ENCODE measurements around the gene MYO3A. TPM values are rescaled to one million over a fixed set of nuclear protein-coding genes. Genes with fewer than 3 reads are reported as not detected.

MYO3A gene
- total RNA-seq, 1 experiment from 2014 or later = not detected

DNA sequence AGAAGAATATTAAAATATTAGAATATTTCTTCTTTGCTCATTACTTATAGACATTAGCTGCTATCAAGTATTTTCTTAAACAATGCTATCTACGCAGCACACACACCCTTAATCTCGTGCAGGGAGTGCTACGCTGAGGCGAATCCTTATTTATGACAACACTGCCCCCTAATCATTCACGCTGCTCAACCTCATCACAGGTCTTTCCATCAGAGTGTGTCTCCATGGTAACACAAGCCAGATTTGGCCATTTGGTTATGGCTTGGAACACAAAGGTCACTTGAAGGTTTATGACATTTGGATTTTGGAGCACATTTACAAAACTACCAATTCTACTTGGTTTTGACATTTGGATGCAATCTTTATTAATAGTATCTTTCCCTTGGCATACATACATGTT is 45.4 kb upstream of the MYO3A start:
- H3K4me2 ChIP-seq (ENCODE audit: low read length) = no peak overlapping the region
- RAD21 ChIA-PET (ENCODE audit: low non-redundant PET in 1 of 2, low total read pairs in 2 of 2, uncharacterized antibody in 2 of 2, unreplicated experiment in 2 of 2) = no interaction called here
- TF ChIP-seq SP1 (IDR thresholded peaks at IDR 0.05; ENCODE audit: low read depth) (no peak), SRF (IDR thresholded peaks at IDR 0.05; ENCODE audit: low read depth) (no peak), FOSL1 (IDR thresholded peaks at IDR 0.05; ENCODE audit: low read depth) (no peak), YY1 (IDR thresholded peaks at IDR 0.05; ENCODE audit: extremely low read depth, insufficient replicate concordance, low read depth, low read length) (no peak)
- H2AFZ ChIP-seq (ENCODE audit: low read depth, low read length, poor library complexity, severe bottlenecking) = no peak overlapping the region
- no peaks in the 10 kb centered on the region for H3K9me3 ChIP-seq (ENCODE audit: control insufficient read depth in 1 of 2, insufficient read depth in 1 of 2, low read depth in 1 of 2, low read length in 2 of 2)
- intact Hi-C loops (cut with micrococcal nuclease) = no loop called here
- H3K9ac ChIP-seq (ENCODE audit: low read length) = no peak overlapping the region
- POLR2A ChIA-PET = no interaction called here
- DNase-seq (ENCODE audit: low read depth, low spot score) (no peak), ATAC-seq (no peak)
- no peak overlapping the region for H3K27ac ChIP-seq (ENCODE audit: low read depth, low read length)
- no TSS peak for BruUV-seq (replicated peaks)
- H4K20me1 ChIP-seq (ENCODE audit: insufficient read depth) = no peaks in the 10 kb centered on the region
- H3K79me2 ChIP-seq (ENCODE audit: insufficient read depth, low read length) = no peaks in the 10 kb centered on the region
- no peaks in the 10 kb centered on the region for H3K4me1 ChIP-seq (ENCODE audit: control insufficient read depth in 1 of 2, insufficient read depth in 2 of 2, low read length in 2 of 2)
- CTCF ChIA-PET = no interaction called here
- peaks cover 32% of the 10 kb centered on the region for H3K27me3 ChIP-seq (ENCODE audit: insufficient read depth, low read length)
- H3K9me2 ChIP-seq (ENCODE audit: insufficient read depth) = no peaks in the 10 kb centered on the region
- no peaks in the 10 kb centered on the region for H3K36me3 ChIP-seq (ENCODE audit: control insufficient read depth in 1 of 2, insufficient read depth in 2 of 2, low read length in 2 of 2)
- H3K4me3 ChIP-seq (replicated peaks in 1 of 2; ENCODE audit: low read depth in 1 of 2, low read length in 2 of 2) = no peak overlapping the region

DNA sequence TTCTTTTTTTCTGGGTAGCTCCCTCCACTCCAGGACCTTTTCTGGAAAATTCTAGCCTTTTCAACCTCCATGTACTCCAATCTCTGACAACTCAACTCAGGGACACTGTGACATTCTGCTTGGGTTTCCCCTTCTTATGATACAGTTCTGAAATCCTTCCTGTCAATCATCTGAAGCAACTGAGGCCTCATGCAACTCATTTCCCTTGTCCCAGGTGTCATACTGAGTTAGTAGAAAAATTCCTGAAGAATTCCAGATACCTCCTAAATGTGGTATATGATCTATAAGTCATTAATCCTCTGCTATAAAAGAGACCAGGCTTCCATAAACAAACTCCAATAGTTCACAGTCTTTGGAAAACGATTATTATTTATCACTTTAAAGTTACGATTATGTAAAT is 43.0 kb upstream of the MYO3A start:
- no peaks in the 10 kb centered on the region for H3K9me2 ChIP-seq (ENCODE audit: insufficient read depth)
- H3K9me3 ChIP-seq (ENCODE audit: control insufficient read depth in 1 of 2, insufficient read depth in 1 of 2, low read depth in 1 of 2, low read length in 2 of 2) = no peaks in the 10 kb centered on the region
- DNase-seq (ENCODE audit: low read depth, low spot score) = no peak
- POLR2A ChIA-PET = no interaction called here
- RAD21 ChIA-PET (ENCODE audit: low non-redundant PET in 1 of 2, low total read pairs in 2 of 2, uncharacterized antibody in 2 of 2, unreplicated experiment in 2 of 2) = interaction anchor here in 1 of 2 experiments (0.6 kb wide), 1 partner anchor 30 kb away, joined by 3 read pairs; no protein-coding TSS in a partner anchor
- intact Hi-C loops (cut with micrococcal nuclease) = no loop called here
- no TSS peak for BruUV-seq (replicated peaks)
- H3K27ac ChIP-seq (ENCODE audit: low read depth, low read length) = no peak overlapping the region
- no peak overlapping the region for H3K9ac ChIP-seq (ENCODE audit: low read length)
- CTCF ChIA-PET = no interaction called here
- no peak overlapping the region for H3K4me2 ChIP-seq (ENCODE audit: low read length)
- H3K4me1 ChIP-seq (ENCODE audit: control insufficient read depth in 1 of 2, insufficient read depth in 2 of 2, low read length in 2 of 2) = no peaks in the 10 kb centered on the region
- H3K4me3 ChIP-seq (replicated peaks in 1 of 2; ENCODE audit: low read depth in 1 of 2, low read length in 2 of 2) = no peak overlapping the region
- no peak for ATAC-seq
- H3K79me2 ChIP-seq (ENCODE audit: insufficient read depth, low read length) = no peaks in the 10 kb centered on the region
- H3K27me3 ChIP-seq (ENCODE audit: insufficient read depth, low read length) = peaks cover 45% of the 10 kb centered on the region
- H2AFZ ChIP-seq (ENCODE audit: low read depth, low read length, poor library complexity, severe bottlenecking) = no peak overlapping the region
- no peaks in the 10 kb centered on the region for H3K36me3 ChIP-seq (ENCODE audit: control insufficient read depth in 1 of 2, insufficient read depth in 2 of 2, low read length in 2 of 2)
- no peaks in the 10 kb centered on the region for H4K20me1 ChIP-seq (ENCODE audit: insufficient read depth)
- TF ChIP-seq ATF3 (IDR thresholded peaks at IDR 0.05) = no peak
- TF ChIP-seq MAX (IDR thresholded peaks at IDR 0.05) = no peak
- no peak for TF ChIP-seq JUND (IDR thresholded peaks at IDR 0.05)
- TF ChIP-seq ZNF274 (IDR thresholded peaks at IDR 0.05; ENCODE audit: low read depth, low read length) = no peak
- no peak for TF ChIP-seq REST (IDR thresholded peaks at IDR 0.05; ENCODE audit: low read depth)
- no peak for TF ChIP-seq EZH2 (IDR thresholded peaks at IDR 0.05)
- no peak for TF ChIP-seq YY1 (IDR thresholded peaks at IDR 0.05; ENCODE audit: extremely low read depth, insufficient replicate concordance, low read depth, low read length)
- TF ChIP-seq POLR2AphosphoS5 (IDR thresholded peaks at IDR 0.05; ENCODE audit: low read depth, low read length) = no peak
- TF ChIP-seq FOSL1 (IDR thresholded peaks at IDR 0.05; ENCODE audit: low read depth) = no peak
- no peak for TF ChIP-seq SP1 (IDR thresholded peaks at IDR 0.05; ENCODE audit: low read depth)
- TF ChIP-seq EGR1 (IDR thresholded peaks at IDR 0.05; ENCODE audit: low read depth) = no peak
- no peak for TF ChIP-seq CTCF (IDR thresholded peaks at IDR 0.05 in 2 of 3, conservative IDR thresholded peaks at IDR 0.05 in 1 of 3; ENCODE audit: borderline replicate concordance in 1 of 3, insufficient read depth in 1 of 3, low read depth in 2 of 3, low read length in 2 of 3)

Data from HCT116 (cell line).